ENCODE measurements around the gene NTRK3.

Gene NTRK3

DNA sequence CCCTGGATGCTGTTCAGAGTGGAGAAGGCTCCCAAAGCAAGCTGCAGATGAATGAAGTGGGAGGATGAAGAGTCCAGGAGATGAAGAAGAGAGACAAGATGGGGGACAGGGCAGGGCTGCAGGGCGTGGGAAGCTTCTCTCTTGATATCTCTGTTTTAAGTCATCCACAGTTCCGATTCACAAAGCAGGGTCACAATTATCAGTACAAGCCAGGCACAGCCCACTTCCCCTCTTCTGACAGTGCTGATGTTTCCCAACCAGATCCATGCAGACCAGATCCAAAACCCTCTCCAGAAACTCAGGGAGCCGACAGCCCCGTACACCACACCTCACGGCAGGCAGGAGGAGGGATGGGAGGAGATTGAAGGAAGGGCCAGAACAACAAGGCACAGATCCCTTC, 31.1 kb downstream of the NTRK3 start:
- DNase-seq, result no peak

DNA sequence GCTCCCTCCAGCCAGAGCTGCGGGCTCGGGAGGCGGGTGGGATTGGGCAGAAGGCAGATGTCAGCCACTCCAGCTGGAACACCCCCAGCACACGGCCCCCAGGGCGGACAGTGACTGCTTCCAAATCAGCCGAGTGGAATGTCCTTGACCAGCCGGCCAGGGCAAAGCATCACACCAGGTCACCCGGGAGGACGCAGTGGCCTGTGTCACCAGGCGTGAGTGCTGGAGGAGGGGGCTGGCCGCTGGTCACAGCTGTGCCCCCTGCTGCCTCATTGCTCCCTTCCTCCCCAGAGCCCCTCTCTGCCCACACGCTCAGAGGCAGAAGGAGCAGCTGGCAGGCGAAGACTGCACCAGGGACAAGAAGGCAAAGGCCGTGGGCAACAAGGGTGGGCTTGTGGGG, 33.5 kb downstream of the NTRK3 start:
- no peak for DNase-seq

DNA sequence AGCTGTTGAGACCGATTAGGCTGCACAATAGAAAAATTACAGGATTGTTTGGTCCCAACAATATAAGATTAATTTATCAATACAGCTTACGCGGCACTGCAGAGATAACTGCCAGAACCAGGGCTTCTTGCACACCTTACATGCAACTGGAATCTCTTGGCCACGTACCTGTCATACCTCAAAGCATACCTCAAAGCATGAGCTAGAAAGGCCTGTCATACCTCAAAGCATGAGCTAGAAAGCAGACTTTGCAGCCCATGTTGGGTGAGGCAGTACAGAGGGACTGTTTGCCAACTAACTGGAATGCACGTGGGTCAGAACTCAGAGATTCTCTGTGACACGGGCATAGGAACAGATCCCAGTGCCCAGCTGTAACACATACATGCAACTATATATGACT, 34.7 kb downstream of the NTRK3 start:
- no peak for DNase-seq

DNA sequence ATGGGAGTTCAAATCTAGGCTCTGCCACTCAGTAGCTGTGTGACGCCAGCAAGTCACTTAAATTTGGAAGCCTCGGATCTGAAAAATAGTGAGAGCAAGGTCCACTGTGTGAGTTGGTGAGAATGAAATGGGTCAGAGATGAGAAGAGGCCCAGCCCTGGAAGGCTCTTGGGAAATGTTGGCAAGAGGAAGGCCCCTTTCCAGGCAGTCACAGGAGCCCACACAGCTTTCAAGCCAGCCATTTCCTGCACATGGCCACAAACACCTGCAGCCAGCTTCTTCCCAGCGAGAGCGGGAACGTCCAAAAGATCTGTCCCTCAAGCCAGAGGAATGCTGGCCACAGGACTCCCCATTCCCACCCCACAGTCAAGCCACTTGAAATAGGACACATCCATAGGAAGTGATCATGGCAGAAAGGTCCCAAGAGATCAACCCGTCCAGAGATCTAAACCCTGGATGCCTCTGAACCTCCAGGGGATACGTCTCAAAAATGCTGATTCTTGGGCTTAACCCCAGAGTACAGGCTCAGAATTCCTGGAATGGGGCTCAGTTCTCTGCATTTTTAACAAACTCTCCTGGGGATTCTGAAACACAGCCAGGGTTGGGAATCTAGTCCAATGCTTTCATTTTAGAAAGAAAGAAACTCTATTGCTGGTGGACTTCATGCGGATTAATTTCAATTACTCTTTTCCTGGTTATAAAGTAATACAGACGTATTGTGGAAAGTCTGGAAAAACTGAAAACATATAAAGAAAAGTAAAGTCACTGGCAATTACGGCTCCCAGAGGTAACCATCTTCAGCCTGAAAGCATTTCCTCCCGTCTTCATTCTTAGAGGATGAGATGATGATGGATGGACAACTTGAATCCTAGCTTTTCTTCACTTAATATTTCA, 35.9 kb downstream of the NTRK3 start:
- DNase-seq, result no peak

DNA sequence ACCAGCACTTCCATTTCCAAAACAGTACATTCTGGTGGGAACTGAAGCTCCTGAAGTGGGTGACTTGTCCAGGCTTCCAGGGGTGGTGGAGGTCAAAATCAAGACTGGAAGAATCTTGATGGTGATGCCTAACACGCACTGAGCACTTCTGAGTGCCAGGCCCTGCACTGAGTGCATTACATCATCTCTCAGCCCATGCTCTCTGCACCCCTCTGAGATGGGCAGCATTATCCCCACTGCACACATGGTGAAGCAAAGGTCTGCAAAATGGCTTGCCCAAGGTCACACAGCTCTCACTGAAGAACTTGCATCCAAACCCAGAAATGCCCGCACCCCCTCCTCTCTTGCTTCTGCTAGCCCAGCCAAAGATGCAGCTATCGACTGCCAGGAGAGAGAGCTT, 36.9 kb downstream of the NTRK3 start:
- no peak for DNase-seq

DNA sequence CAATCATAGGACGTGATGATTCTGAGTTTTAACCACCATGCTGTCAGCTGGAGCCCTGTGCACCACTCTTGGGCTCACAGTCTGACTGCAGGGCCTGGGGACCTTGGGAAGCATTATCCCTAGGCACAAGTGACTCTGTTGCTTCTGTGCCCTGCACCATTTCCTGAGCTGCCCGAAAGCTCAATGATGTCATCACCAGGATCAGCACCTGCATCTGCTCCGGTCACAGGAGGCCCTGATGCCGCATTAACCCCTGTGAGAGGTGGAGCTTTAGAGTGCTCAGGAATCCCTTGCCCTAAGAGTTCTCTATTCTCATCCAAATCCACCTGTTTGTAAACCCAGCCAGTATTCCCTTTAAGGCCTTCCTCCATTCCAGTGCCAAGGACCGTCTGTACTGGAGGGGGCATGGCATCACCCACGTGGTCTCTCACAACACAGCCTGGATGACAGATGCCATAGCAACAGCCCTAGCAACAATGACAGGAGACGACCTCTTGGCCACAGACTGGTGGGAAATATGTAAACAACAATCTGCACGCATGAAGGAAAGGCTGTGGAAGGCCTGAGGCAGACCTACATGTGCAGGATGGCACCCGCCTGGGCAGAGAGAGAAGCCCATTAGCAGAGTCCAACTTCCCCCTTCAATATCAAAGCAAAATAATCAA, 37.9 kb downstream of the NTRK3 start:
- no peak for DNase-seq

DNA sequence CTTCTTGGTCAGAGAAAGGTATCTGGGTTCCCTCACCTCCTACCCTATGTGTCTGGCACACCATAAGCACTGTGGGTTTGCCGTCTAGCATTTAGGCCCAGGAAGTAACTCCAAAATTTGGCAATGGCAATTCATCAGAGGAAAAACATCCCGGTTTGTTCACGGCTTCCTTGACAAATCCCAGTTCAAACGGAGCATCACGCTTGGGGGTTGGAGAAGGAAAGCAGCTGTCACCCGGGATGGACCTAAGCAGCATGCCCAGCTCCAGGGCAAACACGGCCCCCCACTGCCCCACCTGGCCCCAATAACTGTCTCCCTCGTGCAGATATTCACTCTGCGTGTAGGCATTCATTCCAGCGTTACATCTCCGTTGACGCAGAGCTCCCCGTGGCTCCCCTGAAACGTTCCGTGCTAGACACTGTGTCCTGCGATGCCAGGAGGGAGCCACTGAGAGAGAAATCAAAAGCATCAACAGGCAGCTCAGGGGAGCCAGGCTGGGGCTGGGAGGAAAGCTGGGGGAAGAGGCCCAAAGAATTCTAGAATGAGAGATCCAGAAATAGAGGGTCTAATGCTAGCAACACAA, 41.4 kb downstream of the NTRK3 start:
- DNase-seq, result no peak

DNA sequence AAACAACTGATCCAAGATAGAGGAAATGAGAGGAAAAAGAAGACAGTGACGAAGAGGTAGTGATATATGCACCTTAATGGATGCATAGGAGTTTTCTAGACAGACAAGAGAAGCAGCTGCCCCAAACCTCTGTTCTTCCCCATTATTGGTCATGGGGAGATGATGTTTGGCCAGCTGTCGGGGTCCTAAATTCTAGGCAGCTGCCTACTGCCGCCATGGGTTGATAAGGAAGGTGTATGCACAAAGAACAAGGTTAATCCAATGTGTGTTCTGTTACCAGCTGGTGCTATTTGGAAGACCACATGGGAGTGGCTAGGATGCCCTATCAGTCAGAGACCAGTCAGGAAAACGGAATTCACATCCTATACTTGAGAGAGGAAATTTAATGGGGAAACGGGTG, 47.4 kb downstream of the NTRK3 start:
- no peak for DNase-seq

DNA sequence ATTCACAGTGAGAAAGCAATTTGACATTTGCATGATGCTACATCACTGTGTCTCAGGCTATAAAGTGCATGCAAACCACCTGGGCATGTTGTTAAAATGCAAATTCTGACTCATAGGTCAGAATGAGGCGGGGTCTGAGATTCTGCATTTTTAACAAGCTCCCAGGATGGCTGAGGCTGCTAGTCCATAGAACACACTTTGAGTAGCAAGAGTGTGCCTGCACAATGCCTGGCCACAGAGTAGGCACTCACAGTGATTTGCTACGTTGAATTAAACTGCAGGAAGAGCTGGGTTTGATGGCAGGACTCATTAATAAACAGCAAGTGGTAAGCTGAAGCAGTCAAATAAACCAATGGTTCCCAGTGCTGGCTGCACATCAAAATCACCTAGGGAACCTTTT, 48.1 kb downstream of the NTRK3 start:
- DNase-seq, result no peak

DNA sequence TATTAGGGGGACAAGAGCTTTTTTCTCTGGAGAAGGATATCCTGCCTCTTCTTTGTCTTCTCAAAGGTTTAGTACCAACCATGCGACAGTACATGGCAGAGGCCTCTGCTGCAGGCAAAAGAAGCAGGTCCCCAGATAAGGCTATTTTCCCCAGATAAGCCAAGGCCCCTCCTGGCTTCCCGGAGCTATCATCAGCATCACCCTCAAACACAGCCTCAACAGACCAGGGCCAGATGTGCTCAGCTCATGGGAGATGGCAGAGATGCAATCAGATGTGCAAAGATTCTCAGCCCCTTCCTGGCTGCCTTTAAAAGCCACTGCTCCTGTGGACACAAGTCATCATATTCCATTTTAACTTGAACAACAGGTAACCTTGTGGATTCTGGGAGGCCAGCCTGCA, 49.0 kb downstream of the NTRK3 start:
- no peak for DNase-seq

DNA sequence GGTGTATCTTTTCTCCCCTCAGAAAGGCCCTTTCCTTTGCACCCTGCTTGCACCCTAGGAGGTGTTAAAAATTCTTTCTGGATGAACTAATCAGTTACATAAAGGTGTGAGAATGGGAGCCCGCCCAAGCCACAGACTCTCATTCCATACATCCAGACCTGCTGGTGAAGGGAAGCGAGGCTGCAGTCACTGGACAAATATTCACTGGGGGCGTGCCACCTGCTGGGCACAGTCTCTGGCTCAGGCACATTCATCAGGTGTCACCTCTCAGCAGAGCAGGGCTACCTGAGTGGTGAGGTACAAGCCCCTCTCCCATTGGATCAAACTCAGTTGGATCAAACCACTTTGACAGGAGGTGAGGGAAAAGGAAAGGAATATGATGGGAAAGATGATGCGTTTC, 52.0 kb downstream of the NTRK3 start:
- DNase-seq, result no peak

DNA sequence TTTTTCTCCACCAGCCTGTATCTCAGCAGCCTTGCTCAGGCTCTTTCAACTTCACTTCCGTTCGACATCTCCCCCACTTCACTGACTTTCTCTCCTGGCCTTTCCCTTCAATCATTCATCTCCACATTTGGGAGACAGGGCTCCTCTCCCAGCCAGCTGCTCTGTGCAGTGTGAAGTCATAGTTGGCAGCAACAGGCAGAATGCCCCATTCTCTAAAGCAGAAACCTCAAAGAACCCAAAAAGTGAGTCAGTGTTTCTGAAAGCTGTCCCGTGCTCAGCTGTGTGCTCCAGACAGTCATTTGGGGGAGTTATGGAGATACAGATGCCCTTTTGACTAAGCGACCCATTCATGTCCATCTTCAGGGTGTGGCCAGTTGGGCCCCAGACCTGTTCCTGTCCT, 54.3 kb downstream of the NTRK3 start:
- no peak for DNase-seq

DNA sequence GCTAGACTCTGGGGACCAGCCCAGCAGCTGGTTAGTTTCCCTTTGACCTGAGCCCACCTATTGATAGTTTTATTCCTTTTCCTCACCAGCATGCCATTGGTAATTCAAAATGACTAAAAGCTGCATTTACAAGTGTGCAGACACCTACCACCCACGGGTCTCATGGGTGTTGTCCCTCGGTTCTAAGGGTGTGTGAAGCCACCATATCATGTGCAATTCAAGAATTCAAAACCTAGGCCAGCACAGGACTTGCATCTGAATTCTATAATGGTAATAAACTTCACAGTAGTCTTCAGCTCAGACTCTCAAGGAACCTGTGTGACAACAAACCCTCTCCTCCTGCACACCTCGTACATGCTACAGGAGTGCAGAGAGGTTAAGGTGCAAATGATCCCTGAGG, 55.3 kb downstream of the NTRK3 start:
- no peak for DNase-seq

DNA sequence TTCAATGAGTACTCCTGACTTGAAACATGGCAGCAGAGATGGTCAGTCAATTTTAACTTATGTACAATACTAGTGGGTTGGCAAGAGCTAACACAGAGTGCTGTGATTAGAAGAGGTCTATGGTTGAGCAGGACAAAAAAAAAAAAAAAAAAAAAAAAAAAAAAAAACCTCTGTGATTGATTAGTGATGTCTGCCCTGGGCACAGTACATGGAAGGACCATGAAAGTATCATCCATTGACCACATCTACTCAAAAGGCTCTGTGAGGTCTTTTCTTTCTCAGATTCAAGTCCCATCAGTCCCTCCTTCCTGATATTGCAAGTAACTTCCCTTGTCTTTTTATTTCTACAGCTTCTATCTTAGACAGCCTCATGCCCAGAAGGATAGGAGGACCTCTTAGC, 59.6 kb downstream of the NTRK3 start:
- DNase-seq, result no peak

DNA sequence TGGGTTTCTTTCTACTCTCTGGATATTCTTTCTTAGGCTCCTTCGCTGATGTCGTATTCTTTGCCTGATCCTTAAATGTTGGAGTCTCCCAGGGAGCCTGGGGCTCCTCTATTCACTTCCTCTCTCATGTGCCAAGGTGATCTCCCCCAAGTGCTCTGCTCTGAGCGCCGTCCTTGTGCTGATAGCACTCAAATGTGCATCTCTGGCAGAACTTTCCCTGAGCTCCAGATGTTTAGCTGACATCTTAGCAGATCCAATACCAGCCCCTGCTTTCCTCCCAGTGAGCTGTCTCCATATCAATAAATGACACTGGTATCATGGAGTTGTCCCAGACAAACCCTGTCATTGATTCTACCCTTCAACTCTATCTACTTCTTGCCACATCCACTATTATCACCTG, 62.4 kb downstream of the NTRK3 start:
- DNase-seq, result no peak

DNA sequence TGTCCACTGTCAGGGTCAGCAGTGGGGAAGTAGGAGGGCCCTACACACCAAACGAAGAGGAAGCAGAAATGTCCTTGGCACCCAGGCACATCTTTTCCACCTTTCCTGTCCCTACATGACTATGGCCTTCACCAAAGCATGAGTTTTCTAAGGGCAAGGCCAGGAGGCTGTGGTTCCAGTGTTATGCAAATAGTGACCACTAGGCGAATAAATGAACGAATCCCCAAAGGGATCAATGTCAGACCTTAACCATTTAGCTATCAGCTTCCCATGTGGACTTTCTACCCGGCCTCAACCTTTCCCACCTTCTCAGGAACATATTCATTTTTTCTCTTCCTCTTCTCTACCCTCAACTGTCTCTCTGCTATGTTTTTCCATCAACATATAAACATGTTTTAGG, 63.1 kb downstream of the NTRK3 start:
- no peak for DNase-seq

DNA sequence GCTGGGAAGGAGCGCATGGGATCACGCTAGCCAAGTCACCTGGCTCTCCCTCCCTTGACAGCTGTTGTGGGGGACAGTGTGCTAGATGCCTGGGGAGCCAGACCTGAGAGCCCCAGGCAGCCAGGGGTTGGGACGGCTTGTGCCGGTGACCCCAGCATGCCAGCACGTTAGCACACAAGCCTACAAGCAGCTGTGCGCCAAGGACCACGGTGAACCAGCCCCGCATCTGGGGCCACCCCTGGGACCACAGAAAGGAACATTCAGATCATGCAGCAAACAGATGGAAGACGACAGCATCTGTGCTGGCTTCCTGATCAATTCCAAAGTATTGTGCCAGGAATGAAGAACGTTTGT, 64.8 kb downstream of the NTRK3 start:
- no peak for DNase-seq

DNA sequence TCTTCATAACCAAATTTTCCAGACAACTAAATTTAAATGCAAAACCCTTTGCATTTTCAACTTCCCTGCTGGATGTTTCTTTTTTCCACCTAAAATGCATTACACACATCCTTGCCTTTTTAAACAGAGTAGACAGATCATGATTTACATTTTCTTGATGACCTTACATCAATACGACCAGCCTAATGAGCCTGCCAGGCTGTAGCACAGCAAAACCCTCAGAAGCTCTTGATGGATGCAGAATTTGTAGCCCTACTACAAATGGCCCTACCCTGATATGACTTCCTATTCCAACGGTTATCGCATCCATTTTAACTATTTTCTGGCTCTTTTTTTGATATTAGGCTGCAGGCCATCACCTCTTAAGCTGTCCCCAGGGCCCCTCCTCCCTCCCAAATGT, 66.3 kb downstream of the NTRK3 start:
- no peak for DNase-seq

DNA sequence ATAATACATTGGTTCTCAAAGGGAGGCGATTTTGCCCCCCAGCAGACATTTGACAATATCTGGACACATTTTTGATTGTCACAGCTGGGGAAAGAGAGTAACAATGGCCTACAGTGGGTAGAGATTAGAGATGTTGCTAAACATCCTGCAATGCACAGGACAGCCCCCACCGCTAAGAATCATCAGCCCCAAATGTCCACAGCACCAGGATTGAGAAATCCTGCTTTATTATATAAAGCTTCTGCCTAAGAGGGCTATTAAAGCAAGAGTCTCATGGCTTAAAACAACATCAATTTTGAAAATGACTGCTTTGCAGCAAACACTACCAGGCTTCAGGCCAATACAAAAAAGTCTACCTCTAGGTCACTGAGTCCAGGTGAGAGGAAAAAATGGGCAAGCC, 68.2 kb downstream of the NTRK3 start:
- DNase-seq, result no peak

DNA sequence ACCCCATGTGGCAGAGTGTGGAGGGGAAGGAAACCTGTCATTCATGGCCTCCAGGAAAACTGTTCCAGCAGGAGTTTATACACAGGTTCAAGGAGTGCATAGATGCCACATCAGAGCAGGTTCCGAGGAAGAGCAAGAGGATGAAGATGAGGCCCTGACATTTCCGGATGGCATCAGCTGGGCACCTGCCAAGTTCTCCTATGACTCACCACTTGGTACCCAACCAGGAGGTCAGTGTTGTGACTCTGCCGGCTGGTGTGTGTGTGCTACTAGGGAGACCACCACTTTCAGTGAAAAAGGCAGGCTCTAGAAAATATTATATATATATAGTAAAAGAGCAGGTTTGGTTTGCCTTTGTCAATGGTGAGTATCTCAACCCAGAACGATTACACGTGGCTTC, 69.3 kb downstream of the NTRK3 start:
- no peak for DNase-seq

DNA sequence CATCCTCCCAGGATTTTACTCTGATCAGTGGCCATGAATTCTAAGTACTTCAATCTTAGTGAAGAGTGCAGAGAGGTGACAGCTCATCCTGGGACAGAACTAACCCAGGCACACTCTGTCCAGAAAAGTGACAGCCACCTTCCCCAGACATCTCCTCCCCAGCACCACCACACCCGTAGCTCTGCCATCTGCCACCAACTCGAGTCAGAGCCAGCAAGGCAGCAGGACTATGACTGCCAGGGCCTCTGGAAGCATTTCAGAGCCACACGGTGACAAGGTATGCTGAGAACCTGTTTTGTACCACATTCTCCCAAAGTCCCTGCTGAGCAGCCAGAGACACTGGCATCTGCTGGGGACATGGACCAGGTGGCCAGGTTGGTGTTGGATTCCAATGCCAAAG, 71.0 kb downstream of the NTRK3 start:
- DNase-seq, result no peak

DNA sequence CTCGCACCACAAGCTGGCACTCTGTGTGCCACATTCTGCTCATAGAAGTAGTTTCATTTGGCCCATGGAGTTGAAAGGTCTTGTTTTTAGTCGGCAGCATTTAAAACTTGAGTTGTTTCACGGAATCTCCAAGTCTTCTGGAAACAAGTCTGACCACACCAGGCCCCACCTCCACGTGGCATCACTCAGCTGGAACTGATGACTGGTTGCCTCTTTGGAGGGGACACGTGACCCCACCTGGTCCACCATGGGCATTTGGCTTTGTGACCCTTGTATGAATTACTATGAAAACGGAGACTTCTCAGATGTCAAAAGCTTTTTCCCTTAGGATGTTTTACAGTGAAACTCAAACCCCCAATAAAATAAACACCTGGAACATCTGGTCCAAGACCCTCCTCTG, 74.9 kb downstream of the NTRK3 start:
- DNase-seq, result no peak

DNA sequence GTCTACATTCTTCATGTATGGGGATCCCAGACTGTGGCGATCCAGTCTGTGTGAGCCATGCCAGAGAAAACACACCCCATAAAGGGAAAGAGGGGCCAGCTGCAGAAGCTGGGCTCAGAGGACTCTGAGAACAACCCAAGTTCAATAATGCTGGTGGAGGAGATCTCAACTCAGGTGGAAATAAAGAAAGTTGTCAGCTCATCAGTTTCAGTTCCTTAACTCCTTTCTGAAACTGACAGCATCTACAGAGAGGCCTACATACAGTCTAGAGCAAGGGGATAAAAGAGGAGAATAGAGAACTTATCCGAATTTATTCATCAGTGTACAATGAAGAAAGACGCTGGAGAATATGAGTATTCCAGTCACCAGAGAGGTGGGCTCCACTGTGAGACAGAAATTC, 77.0 kb downstream of the NTRK3 start:
- DNase-seq, result no peak

DNA sequence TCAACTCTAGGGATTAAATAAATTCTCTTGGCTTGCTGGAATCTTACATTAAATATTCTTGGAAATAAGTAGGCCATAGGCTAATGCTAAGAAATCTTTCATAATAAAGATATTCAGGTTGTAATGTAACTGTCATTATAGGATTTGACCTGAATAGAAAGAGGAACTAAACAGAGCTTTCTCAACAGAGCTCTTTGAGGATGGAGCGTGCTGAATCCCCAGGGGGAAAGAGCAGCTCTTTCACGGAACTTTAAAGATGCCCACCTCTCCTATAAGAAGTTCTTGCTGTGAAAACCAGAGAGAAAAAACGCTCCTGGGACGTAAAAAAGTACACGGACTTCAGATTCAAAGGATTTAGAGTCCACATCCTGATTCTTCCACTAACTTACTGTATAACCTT, 77.9 kb downstream of the NTRK3 start:
- DNase-seq, result no peak

DNA sequence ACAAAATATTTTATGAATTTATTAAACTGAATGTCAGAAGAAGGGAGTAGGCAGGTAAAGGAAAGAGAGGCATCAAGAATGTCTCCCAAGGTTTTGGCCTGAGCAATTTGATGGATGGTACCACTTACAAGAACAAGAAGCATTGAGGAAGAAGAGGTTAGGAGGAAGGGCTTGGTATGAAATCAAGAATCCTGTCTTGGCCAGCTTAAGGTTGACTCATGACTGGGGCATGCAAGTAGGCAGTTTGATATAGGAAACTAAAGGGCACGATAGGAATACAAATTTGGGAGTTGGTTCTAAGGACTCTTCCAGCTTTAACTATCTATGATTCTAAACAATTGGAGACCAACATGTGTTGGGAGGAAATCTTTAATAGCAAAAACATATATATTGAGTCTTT, 79.1 kb downstream of the NTRK3 start:
- no peak for DNase-seq

Measured in activated CD4-positive, CD25-positive, alpha-beta regulatory T cell treated with anti-CD3 and anti-CD28 coated beads, Interleukin-2, amount 50 U/mL, for 72 hours (primary cell).